ENCODE results near the gene SHCBP1L. TPM values are rescaled to one million over a fixed set of nuclear protein-coding genes. Genes with fewer than 3 reads are reported as not detected.

The SHCBP1L gene
- not detected for polyA plus RNA-seq (2013, experiment 1 of 2)
- not detected for polyA plus RNA-seq (2013, experiment 2 of 2)

GRCh38 chr1:182952677-182953444, at the start of gene SHCBP1L:
Gene SHCBP1L (minus strand): TSS chr1:182953166. CDS start chr1:182953133, 33 bp downstream.
- H3K27ac ChIP-seq (ENCODE audit: low read depth, low read length), result no peak within 1 kb of the TSS
- 96% methylated on average over 79 of the region's 79 CpGs for WGBS
- no peaks in the 10 kb centered on the region for H3K9me3 ChIP-seq (ENCODE audit: insufficient read depth, low read depth, low read length)
- no peaks in the 10 kb centered on the region for H3K36me3 ChIP-seq (ENCODE audit: insufficient read depth, low read length)
- 0 out of 2 replicates have a peak, but pooled peaks cover 3% of the 10 kb centered on the region for H3K4me1 ChIP-seq (ENCODE audit: insufficient read depth, low read length)
- H3K27me3 ChIP-seq (ENCODE audit: insufficient read depth, low read length), result no peaks in the 10 kb centered on the region
- no peak within 1 kb of the TSS for H3K9ac ChIP-seq (ENCODE audit: low read depth, low read length)
- no peak within 1 kb of the TSS for H3K4me3 ChIP-seq (ENCODE audit: low read length)

DNA sequence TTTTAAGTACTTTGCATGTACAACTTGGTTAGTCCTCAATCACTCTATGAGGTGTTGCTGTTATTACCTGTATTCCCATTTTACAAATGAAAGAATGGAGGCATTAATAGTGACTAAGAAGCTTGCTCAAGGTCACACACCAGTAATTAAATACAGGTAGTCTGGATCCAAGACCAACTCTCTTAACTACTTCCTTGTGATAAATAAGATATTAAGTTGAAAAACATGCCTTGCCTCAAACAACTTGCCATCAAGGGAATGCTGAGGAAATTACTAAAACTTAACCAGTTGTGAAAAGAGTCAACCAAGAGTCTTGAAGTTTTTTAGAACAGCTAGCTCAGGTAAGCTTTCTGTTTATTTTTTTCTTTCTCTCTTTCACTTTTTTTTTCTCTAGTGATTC, 49.3 kb upstream of the SHCBP1L start:
- no peak overlapping the region for H3K4me3 ChIP-seq (ENCODE audit: low read length)
- no peak overlapping the region for H3K9ac ChIP-seq (ENCODE audit: low read depth, low read length)
- no peak overlapping the region for H3K27ac ChIP-seq (ENCODE audit: low read depth, low read length)
- H3K36me3 ChIP-seq (ENCODE audit: insufficient read depth, low read length), result no peaks in the 10 kb centered on the region
- no peaks in the 10 kb centered on the region for H3K9me3 ChIP-seq (ENCODE audit: insufficient read depth, low read depth, low read length)
- H3K4me1 ChIP-seq (ENCODE audit: insufficient read depth, low read length), result no peaks in the 10 kb centered on the region
- H3K27me3 ChIP-seq (ENCODE audit: insufficient read depth, low read length), result no peaks in the 10 kb centered on the region

DNA sequence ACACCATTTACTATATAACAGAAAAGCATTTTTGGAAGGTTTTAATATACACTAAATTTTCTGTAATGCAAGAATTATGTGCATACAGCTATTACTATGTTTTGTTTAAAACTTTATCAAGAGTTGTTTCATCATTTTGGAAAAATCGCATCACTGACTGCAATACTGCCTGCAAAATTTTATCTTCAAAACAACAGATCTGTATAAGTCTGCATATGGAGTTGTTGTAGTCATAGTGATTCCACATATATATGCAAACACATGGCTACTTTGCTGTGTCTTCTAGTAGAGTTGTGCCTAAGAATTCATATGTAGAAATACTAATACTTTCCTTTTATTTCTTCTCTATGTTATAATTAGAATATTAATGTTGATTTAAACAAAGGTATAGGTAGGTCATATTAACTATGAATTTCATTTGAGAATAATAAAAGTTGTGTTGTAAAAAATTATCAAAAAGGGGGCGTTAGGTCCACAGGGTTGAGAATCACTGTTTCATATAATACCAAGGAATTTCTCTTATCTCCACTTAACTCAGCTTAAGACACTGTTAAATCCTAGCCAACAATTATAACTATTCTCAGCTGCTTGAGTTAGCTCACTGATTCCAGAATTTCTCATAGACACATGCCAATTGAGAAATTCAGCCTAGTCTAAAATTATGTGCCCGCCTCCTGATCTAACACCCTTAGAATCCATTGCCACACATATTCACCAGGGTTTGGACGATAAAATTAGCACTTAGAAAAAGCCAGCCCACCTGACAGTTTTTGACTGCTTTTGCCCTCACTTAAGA, 47.4 kb upstream of the SHCBP1L start:
- no peaks in the 10 kb centered on the region for H3K4me1 ChIP-seq (ENCODE audit: insufficient read depth, low read length)
- no peaks in the 10 kb centered on the region for H3K9me3 ChIP-seq (ENCODE audit: insufficient read depth, low read depth, low read length)
- no peak overlapping the region for H3K4me3 ChIP-seq (ENCODE audit: low read length)
- no peak overlapping the region for H3K27ac ChIP-seq (ENCODE audit: low read depth, low read length)
- H3K9ac ChIP-seq (ENCODE audit: low read depth, low read length), result no peak overlapping the region
- H3K27me3 ChIP-seq (ENCODE audit: insufficient read depth, low read length), result no peaks in the 10 kb centered on the region
- no peaks in the 10 kb centered on the region for H3K36me3 ChIP-seq (ENCODE audit: insufficient read depth, low read length)
- WGBS, result 93% methylated on average over 4 of the region's 4 CpGs

DNA sequence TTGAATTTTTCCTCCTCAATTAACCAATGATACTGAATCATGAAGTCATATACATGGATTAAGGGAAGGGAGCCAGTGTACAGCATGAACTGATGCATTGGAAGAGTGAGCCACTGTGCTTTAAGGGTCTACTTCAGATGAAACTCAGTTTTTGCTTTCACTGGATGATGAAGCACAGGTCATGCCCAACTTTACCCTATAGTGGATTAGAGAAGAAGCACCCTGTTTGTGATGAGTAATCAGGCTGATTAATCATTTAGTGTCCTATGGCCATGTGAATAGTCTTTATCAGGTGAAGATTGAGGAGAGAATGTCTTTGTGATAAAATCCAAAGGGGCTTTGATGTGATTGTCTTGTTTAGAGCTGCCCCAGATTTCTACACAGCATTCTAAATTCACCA, 45.5 kb upstream of the SHCBP1L start:
- no peaks in the 10 kb centered on the region for H3K4me1 ChIP-seq (ENCODE audit: insufficient read depth, low read length)
- no peak overlapping the region for H3K9ac ChIP-seq (ENCODE audit: low read depth, low read length)
- H3K9me3 ChIP-seq (ENCODE audit: insufficient read depth, low read depth, low read length), result no peaks in the 10 kb centered on the region
- no peak overlapping the region for H3K27ac ChIP-seq (ENCODE audit: low read depth, low read length)
- H3K4me3 ChIP-seq (ENCODE audit: low read length), result no peak overlapping the region
- H3K27me3 ChIP-seq (ENCODE audit: insufficient read depth, low read length), result no peaks in the 10 kb centered on the region
- H3K36me3 ChIP-seq (ENCODE audit: insufficient read depth, low read length), result no peaks in the 10 kb centered on the region

GRCh38 chr1:182996816-182997215, 43.9 kb upstream of the SHCBP1L start:
- H3K36me3 ChIP-seq (ENCODE audit: insufficient read depth, low read length), result no peaks in the 10 kb centered on the region
- no peaks in the 10 kb centered on the region for H3K27me3 ChIP-seq (ENCODE audit: insufficient read depth, low read length)
- no peak overlapping the region for H3K27ac ChIP-seq (ENCODE audit: low read depth, low read length)
- no peaks in the 10 kb centered on the region for H3K4me1 ChIP-seq (ENCODE audit: insufficient read depth, low read length)
- no peak overlapping the region for H3K9ac ChIP-seq (ENCODE audit: low read depth, low read length)
- no peak overlapping the region for H3K4me3 ChIP-seq (ENCODE audit: low read length)
- H3K9me3 ChIP-seq (ENCODE audit: insufficient read depth, low read depth, low read length), result no peaks in the 10 kb centered on the region
- 88% methylated on average over 1 of the region's 1 CpG for WGBS

GRCh38 chr1:182995894-182996293, 42.9 kb upstream of the SHCBP1L start:
- Histone ChIP-seq H3K27ac (ENCODE audit: low read depth, low read length) (no peak overlapping the region), H3K9ac (ENCODE audit: low read depth, low read length) (no peak overlapping the region), H3K9me3 (ENCODE audit: insufficient read depth, low read depth, low read length) (no peaks in the 10 kb centered on the region), H3K36me3 (ENCODE audit: insufficient read depth, low read length) (no peaks in the 10 kb centered on the region), H3K4me3 (ENCODE audit: low read length) (no peak overlapping the region), H3K4me1 (ENCODE audit: insufficient read depth, low read length) (no peaks in the 10 kb centered on the region), H3K27me3 (ENCODE audit: insufficient read depth, low read length) (no peaks in the 10 kb centered on the region)
- WGBS, result 80% methylated on average over 4 of the region's 4 CpGs

DNA sequence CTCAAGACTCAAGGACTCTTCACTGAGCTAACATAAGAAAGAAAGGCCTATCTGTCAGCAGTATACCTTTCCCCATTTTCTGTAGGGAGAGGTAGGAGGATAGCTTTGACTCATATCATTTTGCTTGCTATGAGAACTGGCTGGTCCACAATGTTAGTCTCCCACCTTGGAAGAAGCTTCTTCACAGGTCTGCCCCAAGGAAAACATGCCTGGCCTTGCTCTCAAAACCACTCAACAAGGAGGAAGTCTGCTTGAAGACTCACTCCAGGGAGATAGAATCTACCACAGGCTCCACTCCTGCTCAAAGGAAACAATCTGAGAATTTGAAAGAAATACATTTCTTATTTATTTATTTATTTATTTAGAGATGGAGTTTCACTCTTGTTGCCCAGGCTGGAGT, 40.8 kb upstream of the SHCBP1L start:
- no peaks in the 10 kb centered on the region for H3K27me3 ChIP-seq (ENCODE audit: insufficient read depth, low read length)
- H3K9me3 ChIP-seq (ENCODE audit: insufficient read depth, low read depth, low read length), result no peaks in the 10 kb centered on the region
- no peak overlapping the region for H3K4me3 ChIP-seq (ENCODE audit: low read length)
- no peak overlapping the region for H3K27ac ChIP-seq (ENCODE audit: low read depth, low read length)
- no peaks in the 10 kb centered on the region for H3K36me3 ChIP-seq (ENCODE audit: insufficient read depth, low read length)
- H3K9ac ChIP-seq (ENCODE audit: low read depth, low read length), result no peak overlapping the region
- H3K4me1 ChIP-seq (ENCODE audit: insufficient read depth, low read length), result no peaks in the 10 kb centered on the region

- Histone ChIP-seq H3K9ac (ENCODE audit: low read depth, low read length) (no peak overlapping the region), H3K4me3 (ENCODE audit: low read length) (no peak overlapping the region), H3K27ac (ENCODE audit: low read depth, low read length) (no peak overlapping the region), H3K4me1 (ENCODE audit: insufficient read depth, low read length) (no peaks in the 10 kb centered on the region), H3K27me3 (ENCODE audit: insufficient read depth, low read length) (no peaks in the 10 kb centered on the region), H3K9me3 (ENCODE audit: insufficient read depth, low read depth, low read length) (no peaks in the 10 kb centered on the region), H3K36me3 (ENCODE audit: insufficient read depth, low read length) (no peaks in the 10 kb centered on the region)
- WGBS, result 85% methylated on average over 6 of the region's 7 CpGs
Measured at GRCh38 chr1:182990413-182991144, 37.6 kb upstream of the SHCBP1L start.

DNA sequence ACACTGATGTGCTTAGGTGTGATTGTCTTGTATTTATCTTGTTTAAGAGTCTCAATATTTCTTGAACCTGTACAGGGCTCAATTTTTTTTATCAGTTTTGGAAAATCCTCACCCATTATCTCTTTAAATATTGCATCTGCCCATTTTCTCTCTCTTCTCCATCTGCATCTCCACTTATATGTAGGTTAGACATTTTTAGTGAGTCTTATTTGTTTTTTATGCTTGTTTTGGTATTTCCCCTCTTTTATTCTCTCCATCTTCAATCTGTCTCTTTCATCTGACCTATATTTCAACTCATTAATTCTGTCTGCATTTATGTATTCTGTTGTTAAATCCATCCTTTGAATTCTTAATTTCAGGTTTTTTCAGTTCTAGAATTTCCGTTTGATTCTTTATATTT, 32.9 kb upstream of the SHCBP1L start:
- H3K9me3 ChIP-seq (ENCODE audit: insufficient read depth, low read depth, low read length), result no peaks in the 10 kb centered on the region
- WGBS, result no CpG with 5 or more reads among the region's 1 CpG
- no peaks in the 10 kb centered on the region for H3K4me1 ChIP-seq (ENCODE audit: insufficient read depth, low read length)
- H3K27ac ChIP-seq (ENCODE audit: low read depth, low read length), result no peak overlapping the region
- H3K36me3 ChIP-seq (ENCODE audit: insufficient read depth, low read length), result no peaks in the 10 kb centered on the region
- no peak overlapping the region for H3K4me3 ChIP-seq (ENCODE audit: low read length)
- no peaks in the 10 kb centered on the region for H3K27me3 ChIP-seq (ENCODE audit: insufficient read depth, low read length)
- no peak overlapping the region for H3K9ac ChIP-seq (ENCODE audit: low read depth, low read length)

DNA sequence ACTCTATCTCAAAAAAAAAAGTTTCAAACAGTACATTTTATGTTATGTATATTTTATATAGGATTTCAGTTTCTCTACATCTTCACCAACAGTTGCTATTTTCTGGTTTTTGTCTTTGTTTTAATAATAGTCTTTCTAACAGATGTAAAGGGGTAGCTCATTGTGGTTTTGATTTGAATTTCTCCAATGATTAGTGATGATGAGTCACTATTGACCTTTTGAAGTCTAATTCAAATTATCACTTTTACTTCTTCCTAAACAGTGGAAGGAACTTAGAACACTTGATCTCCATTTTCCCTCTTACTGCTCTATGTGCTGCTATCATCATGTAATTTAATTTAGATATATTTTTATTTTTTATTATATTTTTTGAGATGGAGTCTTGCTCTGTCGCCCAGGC, 31.7 kb upstream of the SHCBP1L start:
- no peaks in the 10 kb centered on the region for H3K27me3 ChIP-seq (ENCODE audit: insufficient read depth, low read length)
- H3K27ac ChIP-seq (ENCODE audit: low read depth, low read length), result no peak overlapping the region
- no peaks in the 10 kb centered on the region for H3K36me3 ChIP-seq (ENCODE audit: insufficient read depth, low read length)
- no peaks in the 10 kb centered on the region for H3K4me1 ChIP-seq (ENCODE audit: insufficient read depth, low read length)
- no peak overlapping the region for H3K4me3 ChIP-seq (ENCODE audit: low read length)
- no peaks in the 10 kb centered on the region for H3K9me3 ChIP-seq (ENCODE audit: insufficient read depth, low read depth, low read length)
- no peak overlapping the region for H3K9ac ChIP-seq (ENCODE audit: low read depth, low read length)
- 96% methylated on average over 1 of the region's 1 CpG for WGBS

DNA sequence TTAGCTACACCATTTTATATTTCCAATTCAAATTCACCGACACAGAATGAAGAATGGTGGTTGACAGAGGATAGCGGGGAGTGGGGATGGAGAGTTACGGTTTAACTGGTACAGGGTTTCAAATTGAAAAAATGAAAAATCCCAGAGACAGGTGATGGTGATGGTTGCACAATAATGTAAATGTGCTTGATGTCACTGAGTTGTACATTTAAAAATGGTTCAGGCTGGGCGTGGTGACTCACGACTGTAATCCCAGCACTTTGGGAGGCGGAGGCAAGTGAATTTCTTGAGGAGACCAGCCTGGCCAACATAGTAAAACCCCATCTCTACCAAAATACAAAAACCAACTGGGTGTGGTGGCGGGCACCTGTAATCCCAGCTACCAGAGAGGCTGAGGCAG, 31.2 kb upstream of the SHCBP1L start:
- H3K36me3 ChIP-seq (ENCODE audit: insufficient read depth, low read length), result no peaks in the 10 kb centered on the region
- 95% methylated on average over 7 of the region's 7 CpGs for WGBS

More for the DNA sequence above, 31.2 kb upstream of the SHCBP1L start:
- Histone ChIP-seq H3K9me3 (ENCODE audit: insufficient read depth, low read depth, low read length) (no peaks in the 10 kb centered on the region), H3K4me1 (ENCODE audit: insufficient read depth, low read length) (no peaks in the 10 kb centered on the region), H3K9ac (ENCODE audit: low read depth, low read length) (no peak overlapping the region), H3K27ac (ENCODE audit: low read depth, low read length) (no peak overlapping the region), H3K4me3 (ENCODE audit: low read length) (no peak overlapping the region), H3K27me3 (ENCODE audit: insufficient read depth, low read length) (no peaks in the 10 kb centered on the region)

Measured in HUES64 (cell line).